Measurements from ENCODE around the gene MAPKBP1. TPM values are rescaled to one million over a fixed set of nuclear protein-coding genes. Genes with fewer than 3 reads are reported as not detected.

The MAPKBP1 gene
- total RNA-seq, 1 donor from 2014 or later: 6.6 TPM

GRCh38 chr15:41862515-41863116 is 88.3 kb downstream of the MAPKBP1 start:
- DNase-seq (ENCODE audit: low spot score): no peak

GRCh38 chr15:41865490-41866055 is 91.3 kb downstream of the MAPKBP1 start:
- ATAC-seq: no peak
- DNase-seq (ENCODE audit: low spot score): no peak

More at GRCh38 chr15:41862515-41863116, 88.3 kb downstream of the MAPKBP1 start:
- no peak for ATAC-seq

- DNase-seq (ENCODE audit: low spot score) (no peak), ATAC-seq (peak; percentile 57)
These were observed 92.0 kb downstream of the MAPKBP1 start for GRCh38 chr15:41866263-41866703.

GRCh38 chr15:41866872-41867579 is 92.7 kb downstream of the MAPKBP1 start:
- DNase-seq (ENCODE audit: low spot score) (no peak), ATAC-seq (no peak)

GRCh38 chr15:41868321-41868720 is 94.0 kb downstream of the MAPKBP1 start:
- ATAC-seq (no peak), DNase-seq (ENCODE audit: low spot score) (no peak)

GRCh38 chr15:41869770-41870688 is 95.7 kb downstream of the MAPKBP1 start:
- no peak for DNase-seq (ENCODE audit: low spot score)
- no peak for ATAC-seq

- ATAC-seq: peak; percentile 80
- peak; percentile 63 for DNase-seq (ENCODE audit: low spot score)
These were observed 96.4 kb downstream of the MAPKBP1 start for GRCh38 chr15:41870689-41871081.

- ATAC-seq (no peak), DNase-seq (ENCODE audit: low spot score) (no peak)
These were observed 97.1 kb downstream of the MAPKBP1 start for GRCh38 chr15:41871175-41871905.

- no peak for DNase-seq (ENCODE audit: low spot score)
- ATAC-seq: no peak
These were observed 98.0 kb downstream of the MAPKBP1 start for GRCh38 chr15:41872166-41872747.

- DNase-seq (ENCODE audit: low spot score) (no peak), ATAC-seq (no peak)
These were observed 99.4 kb downstream of the MAPKBP1 start for GRCh38 chr15:41873711-41874110.

- ATAC-seq (no peak), DNase-seq (ENCODE audit: low spot score) (no peak)
These were observed 100.5 kb downstream of the MAPKBP1 start for GRCh38 chr15:41874736-41875135.

GRCh38 chr15:41876007-41876406 is 101.7 kb downstream of the MAPKBP1 start:
- ATAC-seq (no peak), DNase-seq (ENCODE audit: low spot score) (no peak)

- DNase-seq (ENCODE audit: low spot score): no peak
- ATAC-seq: no peak
These were observed 102.4 kb downstream of the MAPKBP1 start for GRCh38 chr15:41876689-41877088.

Other genes starting within 250 kb of the MAPKBP1 start
- gene RPAP1, start 230.2 kb upstream of the MAPKBP1 start, total RNA-seq: 23.3 TPM
- 1.5 TPM for gene TYRO3, start 215.3 kb upstream of the MAPKBP1 start, total RNA-seq
- 10.7 TPM for gene MGA, start 114.1 kb upstream of the MAPKBP1 start, total RNA-seq
- 8.9 TPM for gene JMJD7, start 53.6 kb downstream of the MAPKBP1 start, total RNA-seq
- 5.9 TPM for gene PLA2G4B, start 64.4 kb downstream of the MAPKBP1 start, total RNA-seq
- gene SPTBN5, start 119.6 kb downstream of the MAPKBP1 start, total RNA-seq: 3.5 TPM
- gene EHD4, start 198.1 kb downstream of the MAPKBP1 start, total RNA-seq: 5.3 TPM
- gene PLA2G4E, start 246.6 kb downstream of the MAPKBP1 start, total RNA-seq: not detected

Measured in left lobe of liver (tissue), 2 donors.